Measurements from ENCODE around the gene DNMT3A. TPM values are rescaled to one million over a fixed set of nuclear protein-coding genes. Genes with fewer than 3 reads are reported as not detected.

The DNMT3A gene
- total RNA-seq, 2 donors from 2014 or later = 17.7 to 24.3 TPM

GRCh38 chr2:25243995-25244394 is 97.7 kb downstream of the DNMT3A start:
- no peak for TF ChIP-seq CTCF (IDR thresholded peaks at IDR 0.05)
- no peaks in the 10 kb centered on the region for H3K27me3 ChIP-seq (replicated peaks; ENCODE audit: insufficient read depth)
- no peaks in the 10 kb centered on the region for H3K9me3 ChIP-seq
- no peak for DNase-seq (ENCODE audit: low spot score)
- ATAC-seq (ENCODE audit: insufficient number of reproducible peaks, low FRiP score, low read depth) = no peak
- H3K4me3 ChIP-seq = no peak overlapping the region
- no peak overlapping the region for H3K27ac ChIP-seq
- H3K36me3 ChIP-seq = peaks cover 80% of the 10 kb centered on the region
- H3K4me1 ChIP-seq (ENCODE audit: control insufficient read depth in 1 of 2, low read depth in 2 of 2) = no peaks in the 10 kb centered on the region

GRCh38 chr2:25241452-25241851 is 100.3 kb downstream of the DNMT3A start:
- H3K36me3 ChIP-seq = peaks cover 77% of the 10 kb centered on the region
- H3K9me3 ChIP-seq = no peaks in the 10 kb centered on the region
- H3K27ac ChIP-seq = no peak overlapping the region
- no peaks in the 10 kb centered on the region for H3K27me3 ChIP-seq (replicated peaks; ENCODE audit: insufficient read depth)
- no peaks in the 10 kb centered on the region for H3K4me1 ChIP-seq (ENCODE audit: control insufficient read depth in 1 of 2, low read depth in 2 of 2)
- no peak for TF ChIP-seq CTCF (IDR thresholded peaks at IDR 0.05)
- DNase-seq (ENCODE audit: low spot score) (no peak), ATAC-seq (ENCODE audit: insufficient number of reproducible peaks, low FRiP score, low read depth) (no peak)
- H3K4me3 ChIP-seq = no peak overlapping the region

GRCh38 chr2:25240636-25241035 is 101.1 kb downstream of the DNMT3A start:
- ATAC-seq (ENCODE audit: insufficient number of reproducible peaks, low FRiP score, low read depth) (no peak), DNase-seq (ENCODE audit: low spot score) (no peak)
- H3K36me3 ChIP-seq = peaks cover 73% of the 10 kb centered on the region
- H3K27ac ChIP-seq = no peak overlapping the region
- no peaks in the 10 kb centered on the region for H3K4me1 ChIP-seq (ENCODE audit: control insufficient read depth in 1 of 2, low read depth in 2 of 2)
- TF ChIP-seq CTCF (IDR thresholded peaks at IDR 0.05) = no peak
- no peak overlapping the region for H3K4me3 ChIP-seq
- H3K9me3 ChIP-seq = no peaks in the 10 kb centered on the region
- H3K27me3 ChIP-seq (replicated peaks; ENCODE audit: insufficient read depth) = no peaks in the 10 kb centered on the region

- TF ChIP-seq CTCF (IDR thresholded peaks at IDR 0.05) = no peak
- ATAC-seq (ENCODE audit: insufficient number of reproducible peaks, low FRiP score, low read depth) (no peak), DNase-seq (ENCODE audit: low spot score) (no peak)
- Histone ChIP-seq H3K27ac (no peak overlapping the region), H3K4me1 (ENCODE audit: control insufficient read depth in 1 of 2, low read depth in 2 of 2) (no peaks in the 10 kb centered on the region), H3K27me3 (replicated peaks; ENCODE audit: insufficient read depth) (no peaks in the 10 kb centered on the region), H3K4me3 (no peak overlapping the region), H3K36me3 (peaks cover 73% of the 10 kb centered on the region), H3K9me3 (no peaks in the 10 kb centered on the region)
These were observed 102.8 kb downstream of the DNMT3A start for GRCh38 chr2:25238920-25239319.

- no peaks in the 10 kb centered on the region for H3K9me3 ChIP-seq
- H3K27me3 ChIP-seq (replicated peaks; ENCODE audit: insufficient read depth) = no peaks in the 10 kb centered on the region
- TF ChIP-seq CTCF (IDR thresholded peaks at IDR 0.05) = no peak
- no peak overlapping the region for H3K4me3 ChIP-seq
- H3K36me3 ChIP-seq = peaks cover 72% of the 10 kb centered on the region
- H3K4me1 ChIP-seq (ENCODE audit: control insufficient read depth in 1 of 2, low read depth in 2 of 2) = no peaks in the 10 kb centered on the region
- ATAC-seq (ENCODE audit: insufficient number of reproducible peaks, low FRiP score, low read depth) (no peak), DNase-seq (ENCODE audit: low spot score) (no peak)
- H3K27ac ChIP-seq = no peak overlapping the region
These were observed 104.0 kb downstream of the DNMT3A start for GRCh38 chr2:25237764-25238163.

Data from thoracic aorta (tissue), 2 donors.